ENCODE measurements around the gene COL5A3.

DNA sequence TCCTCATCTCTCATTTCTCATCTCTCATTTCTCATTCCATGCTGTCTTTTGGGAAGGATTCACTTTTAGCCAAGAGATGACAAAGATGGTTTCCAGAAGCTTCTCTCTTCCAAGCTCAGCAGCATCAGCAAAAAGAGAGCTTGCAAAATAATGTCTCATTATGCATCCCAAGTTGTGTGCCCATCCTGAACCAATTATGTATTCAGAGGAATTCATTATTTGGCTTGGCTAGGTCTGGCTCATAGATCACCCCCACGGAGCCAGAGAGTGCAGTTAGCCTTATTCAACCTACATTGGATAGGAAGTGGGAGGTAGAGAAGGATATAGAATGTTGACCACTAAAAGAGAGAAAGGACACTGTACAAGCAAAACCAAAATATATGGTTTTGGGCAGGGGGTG is 68.6 kb downstream of the COL5A3 start:
- TF ChIP-seq, protein P1, sequence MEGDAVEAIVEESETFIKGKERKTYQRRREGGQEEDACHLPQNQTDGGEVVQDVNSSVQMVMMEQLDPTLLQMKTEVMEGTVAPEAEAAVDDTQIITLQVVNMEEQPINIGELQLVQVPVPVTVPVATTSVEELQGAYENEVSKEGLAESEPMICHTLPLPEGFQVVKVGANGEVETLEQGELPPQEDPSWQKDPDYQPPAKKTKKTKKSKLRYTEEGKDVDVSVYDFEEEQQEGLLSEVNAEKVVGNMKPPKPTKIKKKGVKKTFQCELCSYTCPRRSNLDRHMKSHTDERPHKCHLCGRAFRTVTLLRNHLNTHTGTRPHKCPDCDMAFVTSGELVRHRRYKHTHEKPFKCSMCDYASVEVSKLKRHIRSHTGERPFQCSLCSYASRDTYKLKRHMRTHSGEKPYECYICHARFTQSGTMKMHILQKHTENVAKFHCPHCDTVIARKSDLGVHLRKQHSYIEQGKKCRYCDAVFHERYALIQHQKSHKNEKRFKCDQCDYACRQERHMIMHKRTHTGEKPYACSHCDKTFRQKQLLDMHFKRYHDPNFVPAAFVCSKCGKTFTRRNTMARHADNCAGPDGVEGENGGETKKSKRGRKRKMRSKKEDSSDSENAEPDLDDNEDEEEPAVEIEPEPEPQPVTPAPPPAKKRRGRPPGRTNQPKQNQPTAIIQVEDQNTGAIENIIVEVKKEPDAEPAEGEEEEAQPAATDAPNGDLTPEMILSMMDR (IDR thresholded peaks at IDR 0.05 in 8 of 11, conservative IDR thresholded peaks at IDR 0.05 in 3 of 11): no peak
- no peak for TF ChIP-seq POLR2A (IDR thresholded peaks at IDR 0.05)

Data from spleen (tissue), 7 donors.